GM18511 (cell line): ENCODE results near the gene RBM15B.
A peak's percentile ranks its signal among the peaks of the same experiment; 100 is the strongest.
"Not testable (repeated sequence)": the region's sequence is repeated elsewhere in the genome, so short reads cannot be mapped to it uniquely, and the experiment has no call there.

Experiments
- ATAC-seq: cut with Tn5 transposase; IDR thresholded peaks from one replicate; pipeline ENCODE4 v1.9.1; 2021; ENCODE audit warnings: mild to moderate bottlenecking, moderate library complexity; ENCODE audit not compliant: unreplicated experiment

Gene RBM15B

GRCh38 chr3:51375571-51375970 lies 15.5 kb upstream of the RBM15B start:
- no peak for ATAC-seq

- no peak for ATAC-seq
Measured at GRCh38 chr3:51378065-51378464, 13.0 kb upstream of the RBM15B start.

GRCh38 chr3:51378726-51379125 lies 12.4 kb upstream of the RBM15B start:
- ATAC-seq: no peak

GRCh38 chr3:51379301-51379700 lies 11.8 kb upstream of the RBM15B start:
- no peak for ATAC-seq

GRCh38 chr3:51379746-51380455 lies 11.2 kb upstream of the RBM15B start:
- ATAC-seq: no peak

GRCh38 chr3:51380601-51381332 lies 10.3 kb upstream of the RBM15B start:
- ATAC-seq: no peak

- no peak for ATAC-seq
Measured at GRCh38 chr3:51381333-51381705, 9.8 kb upstream of the RBM15B start.

GRCh38 chr3:51382076-51382745 lies 8.9 kb upstream of the RBM15B start:
- no peak for ATAC-seq

DNA sequence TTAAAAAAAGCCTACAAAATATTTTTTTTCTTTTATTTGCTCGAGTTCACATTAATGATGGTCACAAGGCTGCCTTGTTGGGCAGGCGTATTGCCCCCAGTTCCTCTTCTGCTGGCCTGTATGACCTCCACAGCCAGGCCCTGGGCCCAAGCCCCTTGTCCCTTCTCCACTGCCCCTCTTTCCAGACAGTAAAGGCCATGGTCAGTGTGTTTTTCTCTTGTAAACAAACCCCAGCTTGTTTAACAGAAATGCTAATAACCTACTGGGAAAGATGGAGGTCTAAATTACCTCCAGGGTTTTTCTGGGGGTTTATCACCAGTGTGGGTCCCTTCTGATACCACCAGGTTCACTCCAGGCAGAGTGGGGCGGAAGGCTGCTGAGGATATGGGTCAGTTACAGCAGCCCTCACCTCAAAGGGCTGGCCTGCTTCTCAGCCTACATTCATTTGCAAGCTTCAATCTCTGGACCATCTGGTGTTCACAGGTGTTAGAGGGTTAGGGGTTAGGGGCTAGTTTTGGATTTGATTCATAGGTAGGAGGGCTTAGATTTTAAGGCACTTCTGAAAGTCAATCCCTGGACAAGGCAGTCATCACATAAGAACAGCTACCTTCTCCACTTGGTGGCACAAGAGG lies 8.0 kb upstream of the RBM15B start:
- ATAC-seq: no peak

DNA sequence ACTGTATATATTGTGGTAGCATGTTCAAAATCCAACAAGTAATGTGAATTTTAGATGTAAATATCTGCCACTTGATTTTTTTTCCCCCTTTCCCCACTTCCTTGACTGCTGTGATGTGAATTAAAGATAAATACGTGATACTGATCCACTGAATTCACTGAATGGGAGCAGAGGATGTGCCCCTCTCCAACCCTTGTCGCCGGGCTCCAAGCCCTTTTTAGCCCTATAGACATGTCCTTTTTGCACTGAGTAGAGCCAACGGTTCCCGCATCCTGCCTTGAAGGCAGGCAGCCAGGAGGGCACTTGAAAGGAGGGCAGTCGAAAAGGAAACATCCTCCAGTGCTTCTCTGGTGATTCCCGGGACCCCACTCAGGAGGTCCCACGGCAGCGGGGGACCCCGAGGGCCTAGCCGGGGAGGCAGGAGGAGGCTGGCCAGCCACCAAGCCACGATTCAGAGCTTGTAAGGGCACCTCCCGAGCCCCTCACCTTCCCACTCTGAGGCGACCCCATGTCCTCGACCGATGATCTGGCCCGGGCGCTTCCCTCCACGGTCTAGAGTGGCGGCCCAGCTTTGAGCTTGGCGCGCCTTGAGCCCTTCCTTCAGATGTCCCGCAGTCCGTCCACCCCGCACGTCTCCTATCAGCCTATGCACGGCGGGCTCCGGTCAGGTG lies 6.9 kb upstream of the RBM15B start:
- peak; percentile 34 for ATAC-seq

- peak; percentile 96 for ATAC-seq
Measured at GRCh38 chr3:51384726-51385473, 6.2 kb upstream of the RBM15B start, which contains the start of gene MANF. TSS of gene MANF (plus strand) at chr3:51385291. CDS start at chr3:51385343, 52 bp downstream.

DNA sequence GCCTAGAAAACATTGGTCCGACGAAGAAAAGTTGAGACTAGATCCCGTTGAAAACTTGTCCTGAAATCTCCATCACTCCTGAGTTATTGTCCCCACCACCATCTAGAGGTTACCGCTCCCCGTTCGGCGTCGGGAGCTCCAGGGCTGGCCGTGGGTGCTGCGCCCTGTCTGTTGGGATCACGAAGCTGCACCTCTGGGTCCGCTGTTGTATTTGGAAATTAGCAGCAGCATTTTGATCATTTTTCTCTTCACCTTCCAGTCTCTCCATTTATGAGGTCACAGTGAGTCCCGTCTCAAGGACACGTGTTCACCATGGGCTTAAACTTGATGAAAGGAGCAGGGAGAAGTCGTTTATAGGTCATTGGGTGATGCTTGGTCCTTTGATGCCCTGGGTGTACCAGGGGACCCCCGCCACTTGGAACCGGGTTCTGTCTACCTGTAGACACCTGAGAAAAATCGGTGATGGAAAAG lies 5.4 kb upstream of the RBM15B start:
- ATAC-seq: no peak

GRCh38 chr3:51386159-51386851 lies 4.8 kb upstream of the RBM15B start:
- ATAC-seq: no peak

DNA sequence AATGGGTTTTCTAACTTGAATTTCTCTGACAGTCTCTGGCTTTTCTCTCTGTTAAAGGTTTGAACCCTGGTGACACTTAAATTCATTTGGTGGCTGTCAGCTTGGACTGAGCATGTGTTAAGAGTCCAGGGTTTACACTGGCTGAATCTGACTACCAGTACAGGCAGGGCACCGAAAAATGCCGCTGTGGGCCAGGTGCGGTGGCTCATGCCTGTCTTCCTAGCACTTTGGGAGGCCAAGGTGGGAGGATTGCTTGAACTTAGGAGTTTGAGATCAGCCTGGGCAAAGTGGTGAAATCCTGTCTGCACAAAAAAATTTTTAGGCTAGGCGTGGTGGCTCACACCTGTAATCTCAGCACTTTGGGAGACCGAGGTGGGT lies 4.2 kb upstream of the RBM15B start:
- ATAC-seq: no peak

DNA sequence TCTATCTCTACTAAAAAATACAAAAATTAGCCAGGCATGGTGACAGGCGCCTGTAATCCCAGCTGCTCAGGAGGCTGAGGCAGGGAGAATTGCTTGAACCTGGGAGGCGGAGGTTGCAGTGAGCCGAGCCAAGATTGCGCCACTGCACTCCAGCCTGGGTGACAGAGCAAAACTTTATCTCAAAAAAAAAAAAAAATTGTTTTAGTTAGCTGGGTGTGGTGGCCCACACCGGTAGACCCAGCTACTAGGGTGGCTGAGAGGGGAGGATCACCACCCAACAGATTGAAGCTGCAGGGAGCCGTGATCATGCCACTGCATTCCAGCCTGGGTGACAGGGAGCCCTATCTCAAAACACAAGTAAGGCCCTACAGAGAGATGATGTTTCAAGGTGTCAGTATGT lies 3.8 kb upstream of the RBM15B start:
- ATAC-seq: not testable (repeated sequence)

- ATAC-seq: no peak
Measured at GRCh38 chr3:51388286-51389029, 2.6 kb upstream of the RBM15B start.

- no peak for ATAC-seq
Measured at GRCh38 chr3:51389423-51390183, 1.5 kb upstream of the RBM15B start.
